Smooth muscle cell (in vitro differentiated cells): Measurements from ENCODE around the gene HRH1. TPM values are rescaled to one million over a fixed set of nuclear protein-coding genes. Genes with fewer than 3 reads are reported as not detected.

Experiments used
- DNase-seq: peaks from one replicate; lab custom pipeline; 2025; ENCODE audit not compliant: unreplicated experiment; lab: John Stamatoyannopoulos, UW
- H2AFZ ChIP-seq: fragments of 200-600 bp; sonication (generic); 2 replicates; pipeline ENCODE4 v1.6.0; 2016; ENCODE audit warnings: antibody characterized with exemption, low read depth, mild to moderate bottlenecking
- H3F3A ChIP-seq: fragments of 200-600 bp; sonication (generic); 2 replicates; pipeline ENCODE4 v1.6.0; 2017; ENCODE audit warnings: antibody characterized with exemption, low read depth
- H3K27ac ChIP-seq: fragments of 200-600 bp; sonication (generic); 2 replicates; pipeline ENCODE4 v1.5.1; 2016; ENCODE audit warnings: low read depth, mild to moderate bottlenecking
- H3K27me3 ChIP-seq: fragments of 200-600 bp; sonication (generic); 2 replicates; pipeline ENCODE4 v1.6.1; 2016; ENCODE audit warnings: low read depth, mild to moderate bottlenecking
- H3K36me3 ChIP-seq: fragments of 200-600 bp; sonication (generic); 2 replicates; pipeline ENCODE4 v1.5.1; 2016; ENCODE audit warnings: low read depth
- H3K4me1 ChIP-seq: fragments of 200-600 bp; sonication (generic); 2 replicates; pipeline ENCODE4 v1.5.1; 2016; ENCODE audit warnings: low read depth
- H3K4me2 ChIP-seq: fragments of 200-600 bp; sonication (generic); 2 replicates; pipeline ENCODE4 v1.6.0; 2016; ENCODE audit warnings: mild to moderate bottlenecking
- H3K4me3 ChIP-seq: fragments of 200-600 bp; sonication (generic); 2 replicates; pipeline ENCODE4 v1.5.1; 2016; ENCODE audit warnings: mild to moderate bottlenecking
- H3K79me2 ChIP-seq: fragments of 200-600 bp; sonication (generic); 2 replicates; pipeline ENCODE4 v1.6.0; 2016; ENCODE audit warnings: low read depth, mild to moderate bottlenecking
- H3K9ac ChIP-seq: fragments of 200-600 bp; sonication (generic); 2 replicates; pipeline ENCODE4 v1.6.0; 2016; ENCODE audit warnings: low read depth
- H3K9me3 ChIP-seq: fragments of 200-600 bp; sonication (generic); replicated peaks from 2 replicates; pipeline ENCODE4 v1.5.1; 2016; ENCODE audit warnings: low read depth
- H4K20me1 ChIP-seq: fragments of 200-600 bp; sonication (generic); 2 replicates; pipeline ENCODE4 v1.6.0; 2016; ENCODE audit warnings: low read depth
- WGBS: methylation state at CpG from one replicate; pipeline ENCODE4 v1.1.7; 2016; ENCODE audit warnings: low lambda C conversion rate; 5-methylcytosine and 5-hydroxymethylcytosine counted together
- polyA plus RNA-seq: library from polyadenylated mRNA; unstranded; fragments of >200 nt; fragmentation: Nextera tagmentation; extraction: Ambion mirVana; gene quantifications from 2 replicates; pipeline ENCODE4 v1.2.1, GENCODE V29; 2016
- total RNA-seq: library from RNA; depleted of rRNA; stranded (reverse); fragments of >200 nt; gene quantifications from 2 replicates; pipeline ENCODE4 v1.2.3, GENCODE V29; 2014
- TF ChIP-seq, protein P1 (sequence below): fragments of 200-600 bp; sonication (generic); IDR thresholded peaks from 2 replicates; pipeline ENCODE4 v1.5.1; 2017; ENCODE audit warnings: borderline replicate concordance, mild to moderate bottlenecking, antibody characterized with exemption; ENCODE audit not compliant: insufficient read depth, poor library complexity, severe bottlenecking

Gene HRH1
- total and polyA plus RNA-seq, 2 experiments from 2014 or later, result 7.3 to 9.9 TPM

DNA sequence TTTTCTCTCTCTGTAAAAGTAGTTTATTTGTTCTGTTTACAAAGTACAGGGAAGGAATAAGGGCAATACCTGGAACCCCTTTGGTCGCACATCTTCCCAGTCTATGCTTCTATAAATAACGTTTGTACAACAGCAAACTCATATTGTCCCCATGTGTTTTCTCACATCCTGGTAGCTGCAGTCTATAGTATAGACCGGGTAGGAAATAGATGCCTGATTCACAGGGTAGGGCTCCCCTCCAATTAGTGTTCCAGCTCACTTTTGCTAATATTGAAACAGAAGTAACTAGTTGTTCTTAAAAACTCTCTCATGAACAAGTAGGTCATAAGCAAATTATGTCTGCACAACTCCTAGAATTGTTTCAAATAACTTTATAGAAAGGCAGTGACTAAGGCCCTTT is 135.6 kb downstream of the HRH1 start:
- Histone ChIP-seq H3K9me3 (no peaks in the 10 kb centered on the region), H2AFZ (no peak overlapping the region), H3K4me2 (peak overlapping the region; percentile 19), H3K36me3 (no peaks in the 10 kb centered on the region), H3K9ac (peak overlapping the region; percentile 42), H4K20me1 (no peaks in the 10 kb centered on the region), H3K27ac (peak overlapping the region; percentile 93), H3K4me1 (peaks cover 11% of the 10 kb centered on the region), H3K79me2 (peaks cover 33% of the 10 kb centered on the region), H3K4me3 (no peak overlapping the region), H3F3A (peaks cover 24% of the 10 kb centered on the region), H3K27me3 (no peaks in the 10 kb centered on the region)
- TF ChIP-seq, protein P1, sequence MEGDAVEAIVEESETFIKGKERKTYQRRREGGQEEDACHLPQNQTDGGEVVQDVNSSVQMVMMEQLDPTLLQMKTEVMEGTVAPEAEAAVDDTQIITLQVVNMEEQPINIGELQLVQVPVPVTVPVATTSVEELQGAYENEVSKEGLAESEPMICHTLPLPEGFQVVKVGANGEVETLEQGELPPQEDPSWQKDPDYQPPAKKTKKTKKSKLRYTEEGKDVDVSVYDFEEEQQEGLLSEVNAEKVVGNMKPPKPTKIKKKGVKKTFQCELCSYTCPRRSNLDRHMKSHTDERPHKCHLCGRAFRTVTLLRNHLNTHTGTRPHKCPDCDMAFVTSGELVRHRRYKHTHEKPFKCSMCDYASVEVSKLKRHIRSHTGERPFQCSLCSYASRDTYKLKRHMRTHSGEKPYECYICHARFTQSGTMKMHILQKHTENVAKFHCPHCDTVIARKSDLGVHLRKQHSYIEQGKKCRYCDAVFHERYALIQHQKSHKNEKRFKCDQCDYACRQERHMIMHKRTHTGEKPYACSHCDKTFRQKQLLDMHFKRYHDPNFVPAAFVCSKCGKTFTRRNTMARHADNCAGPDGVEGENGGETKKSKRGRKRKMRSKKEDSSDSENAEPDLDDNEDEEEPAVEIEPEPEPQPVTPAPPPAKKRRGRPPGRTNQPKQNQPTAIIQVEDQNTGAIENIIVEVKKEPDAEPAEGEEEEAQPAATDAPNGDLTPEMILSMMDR, result no peak
- DNase-seq, result no peak
- 93% methylated on average over 3 of the region's 3 CpGs for WGBS

DNA sequence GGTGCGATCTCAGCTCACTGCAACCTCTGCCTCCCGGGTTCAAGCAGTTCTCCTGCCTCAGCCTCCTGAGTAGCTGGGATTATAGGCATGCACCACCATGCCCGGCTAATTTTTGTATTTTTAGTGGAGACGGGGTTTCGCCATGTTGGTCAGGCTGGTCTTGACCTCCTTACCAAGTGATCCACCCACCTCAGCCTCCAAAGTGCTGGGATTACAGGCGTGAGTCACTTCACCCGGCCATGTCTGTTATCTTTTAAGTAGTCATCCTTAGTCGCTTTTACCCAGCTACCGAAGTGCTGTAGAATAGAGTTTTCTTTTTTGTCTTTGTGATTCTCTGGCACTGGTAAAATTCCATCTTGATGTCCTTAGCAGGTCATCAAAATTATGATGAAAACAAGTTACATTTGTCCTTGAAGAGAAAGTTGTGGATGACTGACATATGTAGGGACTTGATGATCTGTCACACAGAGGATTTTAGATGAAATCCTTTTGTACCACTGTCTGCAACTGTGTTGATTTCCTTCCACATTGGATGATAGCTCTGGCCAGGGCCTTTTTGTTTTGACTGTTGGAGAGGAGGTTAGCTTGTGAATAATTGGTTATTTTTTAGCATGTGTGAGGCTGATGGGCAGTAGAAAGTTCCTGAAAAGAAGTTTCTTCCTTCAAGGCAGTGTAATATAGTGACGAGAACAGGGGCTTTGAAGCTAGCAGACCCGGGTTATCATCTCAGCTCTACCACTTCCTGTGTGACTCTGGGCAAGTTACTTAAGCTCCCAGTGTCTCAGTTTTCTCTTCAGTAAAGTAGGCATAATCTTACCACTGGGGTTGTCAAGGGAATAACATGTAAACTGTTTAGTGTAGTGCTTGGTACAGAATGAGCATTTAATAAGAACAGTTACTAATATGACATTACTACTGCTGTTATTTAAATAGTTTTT is 136.7 kb downstream of the HRH1 start:
- no peak overlapping the region for H2AFZ ChIP-seq
- no peak overlapping the region for H3K4me3 ChIP-seq
- no peak for DNase-seq
- TF ChIP-seq, protein P1, result no peak
- H3K27me3 ChIP-seq, result no peaks in the 10 kb centered on the region
- H4K20me1 ChIP-seq, result no peaks in the 10 kb centered on the region
- peaks cover 24% of the 10 kb centered on the region for H3F3A ChIP-seq
- H3K36me3 ChIP-seq, result no peaks in the 10 kb centered on the region
- H3K4me1 ChIP-seq, result peaks cover 11% of the 10 kb centered on the region
- H3K4me2 ChIP-seq, result peak overlapping the region; percentile 48
- H3K27ac ChIP-seq, result peak overlapping the region; percentile 93
- WGBS, result 33% methylated on average over 11 of the region's 11 CpGs
- H3K9ac ChIP-seq, result peak overlapping the region; percentile 57
- H3K79me2 ChIP-seq, result peaks cover 31% of the 10 kb centered on the region
- H3K9me3 ChIP-seq, result no peaks in the 10 kb centered on the region

DNA sequence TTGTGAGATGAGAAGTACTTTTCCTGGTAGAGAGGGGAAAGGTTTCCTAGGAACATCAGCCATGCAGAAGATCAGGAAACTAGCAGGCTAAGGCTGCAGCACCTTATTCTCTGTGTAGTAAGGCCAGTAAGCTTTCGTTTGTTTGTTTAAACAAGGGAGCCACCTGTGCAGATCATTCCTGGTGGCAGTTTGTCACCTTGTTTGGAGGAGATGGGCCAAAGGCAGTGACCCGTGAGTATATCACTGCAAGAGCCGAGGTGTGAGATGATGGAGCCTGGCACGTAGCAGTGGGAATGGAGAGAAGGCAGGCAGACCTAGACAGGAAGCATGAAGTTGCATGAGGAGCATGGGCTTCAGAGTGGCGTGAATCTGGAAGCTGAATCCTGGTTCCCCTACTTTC is 137.5 kb downstream of the HRH1 start:
- Histone ChIP-seq H3F3A (peaks cover 24% of the 10 kb centered on the region), H3K36me3 (no peaks in the 10 kb centered on the region), H2AFZ (no peak overlapping the region), H3K9me3 (no peaks in the 10 kb centered on the region), H3K9ac (peak overlapping the region; percentile 57), H3K79me2 (peaks cover 36% of the 10 kb centered on the region), H4K20me1 (no peaks in the 10 kb centered on the region), H3K27me3 (no peaks in the 10 kb centered on the region), H3K4me3 (no peak overlapping the region), H3K4me1 (peaks cover 11% of the 10 kb centered on the region), H3K27ac (peak overlapping the region; percentile 93), H3K4me2 (peak overlapping the region; percentile 48)
- DNase-seq, result no peak
- TF ChIP-seq, protein P1, result no peak
- 78% methylated on average over 5 of the region's 5 CpGs for WGBS
